Mucosa of gallbladder (tissue), 1 donor: ENCODE results near the gene HES4. TPM values are rescaled to one million over a fixed set of nuclear protein-coding genes. Genes with fewer than 3 reads are reported as not detected.
"Not testable (repeated sequence)": the region's sequence is repeated elsewhere in the genome, so short reads cannot be mapped to it uniquely, and the experiment has no call there.

Source experiments
- DNase-seq: peaks from one replicate; pipeline ENCODE4 v3.0.0-alpha.2; 2020; ENCODE audit warnings: low spot score
- total RNA-seq: library from RNA; stranded (reverse); gene quantifications from one replicate; pipeline ENCODE4 v1.2.1, GENCODE V29; 2021
- donor health status: DM: no; HTN: no; CAD: no.

Gene HES4
- total RNA-seq, 1 donor from 2014 or later = 25.6 TPM

- DNase-seq = not testable (repeated sequence)
Measured at GRCh38 chr1:1018321-1018685, 18.4 kb upstream of the HES4 start.

GRCh38 chr1:1017397-1018320 lies 17.8 kb upstream of the HES4 start:
- not testable (repeated sequence) for DNase-seq

- no peak for DNase-seq
Measured at GRCh38 chr1:1014799-1015681, 15.1 kb upstream of the HES4 start.

GRCh38 chr1:1013922-1014648 lies 14.2 kb upstream of the HES4 start:
- DNase-seq = no peak

GRCh38 chr1:1013105-1013921 lies 13.4 kb upstream of the HES4 start, which contains the start of gene ISG15:
Gene ISG15, plus strand, starts transcription at chr1:1013497. Its CDS starts 77 bp downstream, at chr1:1013574.
- peak; percentile 94 for DNase-seq

GRCh38 chr1:1012736-1013104 lies 12.8 kb upstream of the HES4 start:
- not testable (repeated sequence) for DNase-seq

GRCh38 chr1:1011396-1011949 lies 11.6 kb upstream of the HES4 start:
- no peak for DNase-seq

- DNase-seq = not testable (repeated sequence)
Measured at GRCh38 chr1:1010131-1010530, 10.2 kb upstream of the HES4 start.

- peak; percentile 87 for DNase-seq
Measured at GRCh38 chr1:1006305-1007159, 6.6 kb upstream of the HES4 start.

- no peak for DNase-seq
Measured at GRCh38 chr1:1005774-1006304, 5.9 kb upstream of the HES4 start.

GRCh38 chr1:1004780-1005697 lies 5.1 kb upstream of the HES4 start:
- DNase-seq = peak; percentile 51

GRCh38 chr1:1004420-1004779 lies 4.5 kb upstream of the HES4 start:
- DNase-seq = no peak

- DNase-seq = no peak
Measured at GRCh38 chr1:1003618-1004419, 3.9 kb upstream of the HES4 start.

GRCh38 chr1:1001057-1001783 lies 1.3 kb upstream of the HES4 start:
- DNase-seq = no peak

GRCh38 chr1:1000357-1001056 lies 610 bp upstream of the HES4 start:
- DNase-seq = peak; percentile 78
